VCaP (cell line): Measurements from ENCODE around the gene RNF112.

Experiments used
- H3K27ac ChIP-seq: fragments of 450-650 bp; 2 replicates; pipeline ENCODE4 v1.5.1; 2017
- TF ChIP-seq, protein P1 (sequence below): fragments of 450-650 bp; conservative IDR thresholded peaks from 2 replicates; pipeline ENCODE4 v1.5.1; 2017; ENCODE audit warnings: mild to moderate bottlenecking, moderate library complexity

The RNF112 gene

DNA sequence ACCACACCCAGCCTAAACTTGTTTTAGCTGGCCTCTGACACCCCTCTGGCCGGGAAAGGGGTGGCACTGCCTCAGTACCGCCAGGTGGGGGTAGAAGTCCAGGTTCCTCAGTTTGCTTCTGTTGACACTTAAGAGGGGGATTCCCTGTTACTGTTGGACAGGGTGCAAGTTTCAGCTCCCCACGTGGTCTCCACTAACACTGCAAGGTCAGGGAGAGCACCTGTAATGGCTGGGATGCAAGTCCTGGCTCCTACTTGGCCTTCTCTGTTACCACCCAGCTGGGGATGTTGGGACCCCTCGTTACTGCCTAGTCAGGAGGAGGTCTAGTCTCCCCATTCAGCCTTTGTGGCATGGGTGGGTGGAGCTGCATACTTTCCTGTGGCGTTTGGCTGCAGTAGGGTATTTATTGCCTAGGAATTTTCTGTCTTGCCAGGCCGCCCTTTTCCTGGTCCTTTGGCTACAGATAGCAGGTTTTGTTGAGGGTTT, 13.4 kb upstream of the RNF112 start:
- H3K27ac ChIP-seq: peak overlapping the region; percentile 57

DNA sequence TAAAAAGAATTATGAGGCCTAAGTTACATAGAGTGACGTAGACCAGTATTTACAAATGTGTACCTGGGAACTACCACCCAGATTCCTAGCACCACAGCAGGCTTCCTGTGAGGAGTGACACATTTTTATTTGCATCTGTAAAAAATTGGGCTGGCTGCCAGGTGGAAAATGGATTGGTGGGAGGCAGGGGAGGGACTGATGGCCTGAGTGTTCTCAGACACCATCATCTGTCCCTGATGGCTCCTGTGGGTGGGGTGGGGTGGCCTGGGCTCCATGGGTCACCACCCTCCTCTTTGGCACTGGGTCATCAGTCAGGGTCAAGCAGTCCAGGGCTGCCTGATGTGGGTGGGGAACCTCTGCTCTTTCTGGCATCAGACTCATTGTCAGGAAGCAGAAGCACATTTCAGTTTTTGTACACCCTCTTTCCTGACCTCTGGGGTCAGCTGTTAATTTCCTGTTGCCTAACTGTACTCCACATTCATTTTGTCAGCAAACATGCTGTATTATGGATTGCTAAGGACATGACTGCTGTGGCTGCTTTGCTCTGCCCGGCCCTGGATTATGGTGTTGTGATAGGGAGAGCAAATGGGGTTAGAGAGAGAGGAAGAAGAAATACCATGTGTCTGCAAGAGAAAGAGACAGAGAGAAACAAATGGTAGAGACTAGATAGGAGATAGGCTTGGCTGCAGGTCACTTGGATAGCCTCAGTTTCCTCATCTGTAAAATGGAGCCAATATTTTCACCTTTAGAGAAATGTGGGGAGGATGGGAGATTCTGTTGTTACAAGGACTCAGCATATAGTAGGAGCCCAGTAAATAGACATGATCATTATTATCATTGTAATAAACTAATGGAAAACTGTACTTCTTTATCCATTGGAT, 12.5 kb upstream of the RNF112 start:
- H3K27ac ChIP-seq: peak overlapping the region; percentile 57
- TF ChIP-seq, protein P1, sequence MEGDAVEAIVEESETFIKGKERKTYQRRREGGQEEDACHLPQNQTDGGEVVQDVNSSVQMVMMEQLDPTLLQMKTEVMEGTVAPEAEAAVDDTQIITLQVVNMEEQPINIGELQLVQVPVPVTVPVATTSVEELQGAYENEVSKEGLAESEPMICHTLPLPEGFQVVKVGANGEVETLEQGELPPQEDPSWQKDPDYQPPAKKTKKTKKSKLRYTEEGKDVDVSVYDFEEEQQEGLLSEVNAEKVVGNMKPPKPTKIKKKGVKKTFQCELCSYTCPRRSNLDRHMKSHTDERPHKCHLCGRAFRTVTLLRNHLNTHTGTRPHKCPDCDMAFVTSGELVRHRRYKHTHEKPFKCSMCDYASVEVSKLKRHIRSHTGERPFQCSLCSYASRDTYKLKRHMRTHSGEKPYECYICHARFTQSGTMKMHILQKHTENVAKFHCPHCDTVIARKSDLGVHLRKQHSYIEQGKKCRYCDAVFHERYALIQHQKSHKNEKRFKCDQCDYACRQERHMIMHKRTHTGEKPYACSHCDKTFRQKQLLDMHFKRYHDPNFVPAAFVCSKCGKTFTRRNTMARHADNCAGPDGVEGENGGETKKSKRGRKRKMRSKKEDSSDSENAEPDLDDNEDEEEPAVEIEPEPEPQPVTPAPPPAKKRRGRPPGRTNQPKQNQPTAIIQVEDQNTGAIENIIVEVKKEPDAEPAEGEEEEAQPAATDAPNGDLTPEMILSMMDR: no peak

More for the DNA sequence above, 13.4 kb upstream of the RNF112 start:
- TF ChIP-seq, protein P1: no peak

DNA sequence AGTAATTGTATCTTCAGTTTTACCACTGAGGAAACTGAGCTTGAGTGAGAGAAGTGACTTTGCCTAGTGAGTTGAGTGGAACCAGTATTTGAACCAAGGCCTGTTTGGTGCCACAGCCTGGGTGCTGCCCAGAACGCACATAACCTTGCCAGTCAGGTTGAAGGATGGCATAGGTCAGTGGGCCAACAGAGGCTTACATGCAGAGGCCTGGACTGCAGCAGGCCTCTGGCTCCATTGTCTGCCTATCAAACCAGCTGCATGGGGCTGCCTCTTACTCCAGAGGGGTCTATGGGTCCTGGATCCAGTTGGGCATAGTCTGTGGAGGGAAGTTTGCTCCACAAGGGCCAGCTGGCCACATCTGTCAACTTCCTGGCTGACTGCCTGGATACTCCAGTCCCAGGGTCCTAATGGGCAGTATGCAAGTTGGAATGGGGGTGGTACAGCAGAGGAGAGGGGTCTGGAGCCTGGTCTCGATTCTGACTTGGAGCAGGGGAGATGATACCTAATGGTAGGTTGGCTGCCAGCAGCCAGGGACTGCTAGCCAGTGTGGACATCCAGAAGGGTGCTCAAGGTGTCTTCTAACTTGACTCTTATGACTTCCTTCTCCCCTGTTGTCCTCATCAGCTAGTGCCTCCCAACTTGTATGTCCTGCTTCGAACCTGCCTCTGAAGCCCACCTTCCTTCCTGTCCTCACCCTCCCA, 11.1 kb upstream of the RNF112 start:
- TF ChIP-seq, protein P1: no peak
- H3K27ac ChIP-seq: no peak overlapping the region

DNA sequence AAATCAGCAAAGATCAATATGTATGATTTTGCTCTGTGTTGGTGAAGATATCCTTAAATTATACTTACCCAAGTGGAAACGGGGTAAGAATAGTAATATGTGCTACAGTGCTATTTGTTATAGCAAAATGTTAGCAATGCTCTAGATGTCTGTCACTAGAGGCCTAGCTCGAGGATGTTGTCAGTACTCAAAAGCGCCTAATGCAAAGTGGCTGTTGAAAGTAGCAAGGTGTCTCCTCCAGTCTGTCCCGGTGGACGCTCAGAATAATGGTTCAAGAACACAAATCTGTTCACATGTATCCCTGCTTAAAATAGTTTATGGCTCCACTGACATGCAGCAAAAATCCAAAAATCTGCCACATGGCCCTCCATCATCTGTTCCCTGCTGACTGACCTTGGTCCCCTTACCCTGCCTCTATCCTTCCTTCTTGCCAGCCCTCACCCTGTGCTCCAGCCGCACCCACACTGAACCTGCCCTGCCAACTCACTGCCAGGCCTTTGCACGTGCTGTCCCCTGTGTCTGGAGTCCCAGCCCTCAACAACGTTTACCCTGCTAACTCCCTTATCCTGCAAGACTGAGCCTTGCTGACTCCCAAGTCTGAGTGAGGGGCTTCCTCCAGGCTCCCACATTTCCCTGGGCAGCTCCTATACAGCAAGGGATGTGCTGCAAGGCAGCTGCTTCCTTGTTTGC, 9.6 kb upstream of the RNF112 start:
- TF ChIP-seq, protein P1: no peak
- peak overlapping the region; percentile 70 for H3K27ac ChIP-seq

DNA sequence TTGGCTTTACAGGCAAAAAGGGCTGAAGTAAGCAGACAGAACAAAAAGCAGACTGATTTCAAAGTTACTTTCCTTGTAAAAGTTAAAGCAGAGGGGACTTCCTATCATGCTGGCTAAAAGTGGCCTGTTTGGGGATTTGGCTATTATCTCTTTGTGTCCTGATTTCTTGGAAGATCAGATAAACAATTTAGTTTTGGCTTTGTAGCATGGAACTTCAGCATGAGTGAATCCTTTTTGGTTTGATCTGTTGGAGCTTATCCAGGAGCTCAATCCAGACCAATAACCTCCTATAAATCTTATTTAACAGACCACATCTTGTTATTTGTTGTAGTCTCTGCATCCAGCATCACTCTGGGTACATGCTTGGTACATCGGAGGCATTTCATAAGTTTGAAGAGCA, 8.9 kb upstream of the RNF112 start:
- H3K27ac ChIP-seq: peak overlapping the region; percentile 70
- TF ChIP-seq, protein P1: no peak

DNA sequence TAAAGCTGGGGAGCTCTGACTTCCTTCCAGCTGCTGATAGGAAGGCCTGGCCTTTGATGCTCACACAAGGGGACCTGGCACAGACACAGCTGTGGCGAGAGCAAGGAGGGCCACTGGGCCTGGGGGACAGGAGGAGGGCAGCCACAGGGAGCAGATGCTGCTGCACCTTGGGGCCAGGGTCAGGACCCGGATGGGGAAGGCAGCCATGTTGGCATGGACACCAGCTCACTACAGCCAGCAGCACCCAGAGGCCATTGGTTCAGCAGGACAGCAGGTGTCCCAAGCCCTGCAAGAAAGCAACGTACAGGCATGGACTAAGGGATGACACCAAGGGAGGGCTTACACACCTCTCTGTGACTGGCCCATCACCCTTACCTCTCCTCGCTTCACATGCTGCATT, 8.0 kb upstream of the RNF112 start:
- peak overlapping the region; percentile 70 for H3K27ac ChIP-seq
- TF ChIP-seq, protein P1: no peak

DNA sequence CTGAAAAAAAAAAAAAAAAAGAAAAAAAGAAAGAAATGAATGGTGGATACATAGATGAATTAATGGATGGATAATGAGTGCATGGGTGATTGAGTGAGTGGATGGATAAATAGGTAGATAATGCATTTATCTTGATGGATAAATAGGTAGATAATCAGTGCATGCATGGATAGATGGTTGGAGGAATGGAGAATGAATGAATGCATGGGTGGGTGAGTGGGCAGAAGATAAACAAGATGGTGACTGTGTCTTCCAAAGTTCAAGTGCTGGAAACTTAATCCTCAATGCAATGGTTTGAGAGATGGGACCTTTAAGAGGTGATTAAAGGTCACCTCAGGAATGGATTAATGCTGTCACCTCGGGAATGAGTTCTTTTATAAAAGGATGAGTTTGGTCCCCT, 6.8 kb upstream of the RNF112 start:
- TF ChIP-seq, protein P1: no peak
- H3K27ac ChIP-seq: no peak overlapping the region
